Measurements from ENCODE around the gene ETNK1. TPM values are rescaled to one million over a fixed set of nuclear protein-coding genes. Genes with fewer than 3 reads are reported as not detected.
"Not testable (repeated sequence)": the region's sequence is repeated elsewhere in the genome, so short reads cannot be mapped to it uniquely, and the experiment has no call there.

Gene ETNK1
- total RNA-seq, 2 experiments from 2014 or later: 38.6 to 62.1 TPM

DNA sequence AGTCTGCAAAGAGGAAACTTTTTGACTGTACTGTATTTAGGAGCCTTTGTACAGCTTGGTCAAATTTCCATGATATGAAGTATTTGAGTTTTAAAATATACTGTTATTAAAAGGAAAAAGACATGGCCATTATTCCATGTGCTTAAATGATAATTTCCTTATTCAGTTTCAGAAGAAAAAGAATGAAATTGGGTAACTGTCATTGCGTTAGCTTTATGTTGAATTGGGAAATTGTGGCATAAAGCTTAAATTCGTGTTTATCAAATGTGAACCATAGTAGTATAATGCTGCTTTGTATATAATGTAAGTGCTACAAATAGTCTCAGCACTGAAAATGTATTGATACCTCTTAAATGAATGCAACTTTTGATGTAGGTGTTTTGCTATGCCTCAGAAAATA lies 64.9 kb downstream of the ETNK1 start:
- Mint-ChIP-seq H3K9me3 (ENCODE audit: low read depth) (peaks cover 3% of the 10 kb centered on the region), H3K27ac (no peak overlapping the region), H3K4me3 (no peak overlapping the region), H3K4me1 (peaks cover 14% of the 10 kb centered on the region), H3K27me3 (no peaks in the 10 kb centered on the region), H3K36me3 (ENCODE audit: low read depth) (peaks cover 18% of the 10 kb centered on the region)
- intact Hi-C loops (cut with DNase I, micrococcal nuclease): no loop called here
- ChIA-PET CTCF (no interaction called here), POLR2A (no interaction called here)
- ATAC-seq: no peak
- no peak for DNase-seq

DNA sequence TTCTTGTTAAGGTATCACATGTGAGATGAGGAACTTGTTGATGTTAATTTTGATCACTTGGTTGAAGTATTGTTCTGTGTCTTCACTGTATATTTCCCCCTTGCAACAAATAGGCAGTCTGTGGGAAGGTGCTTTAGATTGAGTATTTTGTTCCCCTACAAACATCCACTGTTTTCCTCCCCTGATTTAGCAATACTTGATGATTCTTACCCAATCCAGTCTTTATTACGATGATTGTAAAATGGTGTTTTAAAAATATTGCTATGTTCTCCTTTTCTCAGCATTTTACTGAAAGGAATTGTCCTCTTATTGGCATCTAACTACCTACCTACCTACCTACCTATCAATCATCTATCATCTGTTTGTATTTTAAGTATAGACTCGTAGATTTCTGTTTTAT lies 66.3 kb downstream of the ETNK1 start:
- POLR2A ChIA-PET: no interaction called here
- intact Hi-C loops (cut with DNase I, micrococcal nuclease): no loop called here
- Mint-ChIP-seq H3K27me3 (no peaks in the 10 kb centered on the region), H3K4me3 (no peak overlapping the region), H3K27ac (no peak overlapping the region), H3K36me3 (ENCODE audit: low read depth) (peaks cover 14% of the 10 kb centered on the region), H3K9me3 (ENCODE audit: low read depth) (peaks cover 3% of the 10 kb centered on the region), H3K4me1 (peaks cover 11% of the 10 kb centered on the region)
- no peak for DNase-seq
- no peak for ATAC-seq
- CTCF ChIA-PET: no interaction called here

DNA sequence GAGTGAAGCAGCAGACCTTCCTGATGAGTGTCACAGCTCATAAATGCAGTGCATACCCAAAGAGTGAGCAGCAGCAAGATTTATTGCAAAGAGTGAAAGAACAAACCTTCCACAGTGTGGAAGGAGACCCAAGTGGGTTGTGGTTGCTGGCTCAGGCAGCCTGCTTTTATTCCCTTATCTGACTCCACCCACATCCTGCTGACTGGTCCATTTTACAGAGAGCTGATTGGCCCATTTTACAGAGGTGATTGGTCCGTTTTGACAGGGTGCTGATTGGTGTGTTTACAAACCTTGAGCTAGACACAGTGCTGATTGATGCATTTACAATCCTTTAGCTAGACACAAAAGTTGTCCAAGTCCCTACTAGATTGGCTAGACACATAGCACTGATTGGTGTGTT lies 67.5 kb downstream of the ETNK1 start:
- H3K36me3 Mint-ChIP-seq (ENCODE audit: low read depth); H3K27me3 Mint-ChIP-seq; H3K4me1 Mint-ChIP-seq; POLR2A ChIA-PET; H3K27ac Mint-ChIP-seq; H3K4me3 Mint-ChIP-seq; ATAC-seq; CTCF ChIA-PET; H3K9me3 Mint-ChIP-seq (ENCODE audit: low read depth); intact Hi-C loops (cut with DNase I, micrococcal nuclease): not testable (repeated sequence)
- peak; percentile 5 for DNase-seq

DNA sequence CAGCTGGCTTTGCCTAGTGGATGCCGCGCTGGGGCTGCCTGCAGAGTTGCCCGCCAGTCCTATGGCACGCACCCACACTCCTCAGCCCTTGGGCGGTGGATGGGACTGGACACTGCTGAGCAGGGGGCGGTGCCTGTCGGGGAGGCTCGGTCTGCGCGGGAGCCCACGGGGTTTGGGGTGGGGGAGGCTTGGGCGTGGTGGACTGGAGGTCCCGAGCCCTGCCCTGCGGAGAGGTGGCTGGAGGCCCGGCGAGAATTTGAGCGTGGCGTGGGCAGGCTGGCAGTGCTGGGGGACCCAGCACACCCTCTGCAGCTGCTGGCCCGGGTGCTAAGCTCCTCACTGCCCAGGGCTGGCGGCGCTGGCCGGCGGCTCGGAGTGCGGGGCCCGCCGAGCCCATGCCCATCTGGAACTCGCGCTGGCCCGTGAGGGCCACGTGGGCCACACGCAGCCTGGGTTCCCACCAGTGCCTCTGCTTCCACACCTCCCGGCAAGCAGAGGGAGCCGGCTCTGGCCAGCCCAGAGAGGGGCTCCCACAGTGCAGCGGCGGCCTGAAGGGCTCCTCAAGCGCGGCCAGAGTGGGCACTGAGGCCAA lies 68.1 kb downstream of the ETNK1 start:
- ChIA-PET CTCF (no interaction called here), POLR2A (no interaction called here)
- peaks cover 3% of the 10 kb centered on the region for H3K9me3 Mint-ChIP-seq (ENCODE audit: low read depth)
- ATAC-seq (no peak), DNase-seq (peak; percentile 7)
- no peaks in the 10 kb centered on the region for H3K27me3 Mint-ChIP-seq
- H3K4me3 Mint-ChIP-seq: no peak overlapping the region
- intact Hi-C loops (cut with DNase I, micrococcal nuclease): no loop called here
- H3K36me3 Mint-ChIP-seq (ENCODE audit: low read depth): peaks cover 6% of the 10 kb centered on the region
- no peaks in the 10 kb centered on the region for H3K4me1 Mint-ChIP-seq
- no peak overlapping the region for H3K27ac Mint-ChIP-seq

DNA sequence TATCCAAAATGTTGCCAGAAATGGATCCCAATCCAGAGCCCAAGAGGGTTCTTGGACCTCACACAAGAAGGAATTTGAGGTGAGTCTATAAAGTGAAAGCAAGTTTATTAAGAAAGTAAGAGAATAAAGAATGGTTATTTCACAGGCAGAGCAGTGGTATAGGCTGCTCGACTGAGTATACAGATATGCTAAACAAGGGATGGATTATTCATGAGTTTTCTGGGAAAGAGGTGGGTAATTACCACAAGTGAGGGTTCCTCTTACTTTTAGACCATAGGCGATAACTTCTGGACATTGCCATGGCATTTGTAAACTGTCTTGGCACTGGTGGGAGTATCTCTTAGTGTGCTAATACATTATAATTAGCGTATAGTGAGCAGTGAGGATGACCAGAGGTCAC lies 73.6 kb downstream of the ETNK1 start:
- H3K4me1 Mint-ChIP-seq: no peaks in the 10 kb centered on the region
- CTCF ChIA-PET: no interaction called here
- no peak for DNase-seq
- H3K36me3 Mint-ChIP-seq (ENCODE audit: low read depth): no peaks in the 10 kb centered on the region
- H3K27ac Mint-ChIP-seq: no peak overlapping the region
- POLR2A ChIA-PET: no interaction called here
- no peak for ATAC-seq
- H3K27me3 Mint-ChIP-seq: no peaks in the 10 kb centered on the region
- no peaks in the 10 kb centered on the region for H3K9me3 Mint-ChIP-seq (ENCODE audit: low read depth)
- intact Hi-C loops (cut with DNase I, micrococcal nuclease): no loop called here
- H3K4me3 Mint-ChIP-seq: no peak overlapping the region

DNA sequence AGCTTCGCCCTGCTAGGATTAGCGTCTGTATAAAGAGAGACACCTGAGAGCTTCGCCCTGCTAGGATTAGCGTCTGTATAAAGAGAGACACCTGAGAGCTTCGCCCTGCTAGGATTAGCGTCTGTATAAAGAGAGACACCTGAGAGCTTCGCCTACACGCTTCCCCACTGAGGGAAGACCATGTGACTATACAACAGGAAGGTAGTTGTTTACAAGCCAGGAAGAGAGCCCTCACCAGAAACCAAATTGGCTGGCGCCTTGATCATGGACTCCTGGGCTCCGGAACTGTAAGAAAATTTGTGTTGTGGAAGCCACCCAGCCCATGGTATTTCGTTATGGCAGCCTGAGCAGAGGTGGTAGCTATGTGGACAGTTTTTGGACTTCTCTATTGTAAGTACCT lies 74.7 kb downstream of the ETNK1 start:
- ATAC-seq; H3K9me3 Mint-ChIP-seq (ENCODE audit: low read depth); H3K27me3 Mint-ChIP-seq; H3K27ac Mint-ChIP-seq; intact Hi-C loops (cut with DNase I, micrococcal nuclease); H3K4me3 Mint-ChIP-seq; DNase-seq; POLR2A ChIA-PET; H3K4me1 Mint-ChIP-seq; H3K36me3 Mint-ChIP-seq (ENCODE audit: low read depth): not testable (repeated sequence)
- CTCF ChIA-PET: interaction anchor here (0.7 kb wide), 1 partner anchor 17 kb away, joined by 3 read pairs; no protein-coding TSS in a partner anchor

DNA sequence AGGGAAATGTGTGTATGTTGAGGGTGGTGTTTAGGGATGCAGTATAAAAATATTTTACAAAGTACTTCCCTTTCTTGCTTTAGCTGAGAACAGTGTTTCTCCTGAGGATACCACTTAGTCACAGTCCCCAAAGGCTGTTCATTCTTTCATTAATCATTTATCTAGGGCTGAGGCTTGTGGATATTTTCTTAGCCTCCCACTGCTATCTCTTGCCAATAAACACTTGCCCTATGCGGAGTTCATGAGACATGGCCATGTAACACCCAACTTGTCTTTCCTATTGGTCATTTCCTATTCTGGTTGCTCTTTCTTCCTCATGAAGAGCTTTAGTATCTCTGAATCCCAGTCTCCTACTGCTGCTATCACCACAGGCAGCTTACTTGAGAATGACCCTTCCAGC lies 75.1 kb downstream of the ETNK1 start:
- Mint-ChIP-seq H3K27ac (no peak overlapping the region), H3K36me3 (ENCODE audit: low read depth) (no peaks in the 10 kb centered on the region)
- CTCF ChIA-PET: interaction anchor here (0.6 kb wide), 1 partner anchor 847 kb away, joined by 3 read pairs; no protein-coding TSS in a partner anchor

DNA sequence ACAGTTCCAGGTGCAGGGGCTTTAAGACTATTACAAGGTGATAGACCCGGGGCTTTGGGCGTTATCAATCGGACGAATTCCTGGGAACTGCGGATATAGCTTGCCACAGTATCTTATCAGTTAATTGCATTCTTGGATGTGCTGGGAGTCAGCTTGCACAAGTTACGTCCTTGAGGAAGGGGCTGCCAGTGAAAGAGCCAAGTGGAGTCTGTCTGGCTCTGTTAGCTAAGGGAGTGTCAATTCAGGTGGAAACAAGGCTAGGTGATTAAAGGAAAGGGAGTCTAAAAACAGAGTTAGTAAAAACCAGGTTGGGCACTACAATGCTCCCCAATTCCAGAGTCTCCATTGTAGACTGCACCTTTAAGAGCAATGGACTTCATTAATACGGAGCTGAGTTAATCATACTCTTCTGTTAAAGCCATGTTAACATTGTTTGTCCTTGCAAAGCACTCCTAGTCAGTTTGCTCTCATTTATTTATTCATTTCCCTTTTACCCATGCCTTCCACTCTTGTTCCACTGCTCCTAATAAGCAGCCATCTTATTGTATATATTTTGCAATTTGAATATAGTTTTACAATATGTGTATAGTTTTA lies 76.3 kb downstream of the ETNK1 start:
- H3K27ac Mint-ChIP-seq; H3K27me3 Mint-ChIP-seq; POLR2A ChIA-PET; H3K36me3 Mint-ChIP-seq (ENCODE audit: low read depth); DNase-seq; CTCF ChIA-PET; ATAC-seq; H3K9me3 Mint-ChIP-seq (ENCODE audit: low read depth); H3K4me3 Mint-ChIP-seq; intact Hi-C loops (cut with DNase I, micrococcal nuclease); H3K4me1 Mint-ChIP-seq: not testable (repeated sequence)

More for the DNA sequence above, 75.1 kb downstream of the ETNK1 start:
- ATAC-seq (no peak), DNase-seq (no peak)
- intact Hi-C loops (cut with DNase I, micrococcal nuclease): no loop called here
- POLR2A ChIA-PET: no interaction called here
- Mint-ChIP-seq H3K4me3 (no peak overlapping the region), H3K4me1 (no peaks in the 10 kb centered on the region), H3K27me3 (no peaks in the 10 kb centered on the region), H3K9me3 (ENCODE audit: low read depth) (no peaks in the 10 kb centered on the region)

DNA sequence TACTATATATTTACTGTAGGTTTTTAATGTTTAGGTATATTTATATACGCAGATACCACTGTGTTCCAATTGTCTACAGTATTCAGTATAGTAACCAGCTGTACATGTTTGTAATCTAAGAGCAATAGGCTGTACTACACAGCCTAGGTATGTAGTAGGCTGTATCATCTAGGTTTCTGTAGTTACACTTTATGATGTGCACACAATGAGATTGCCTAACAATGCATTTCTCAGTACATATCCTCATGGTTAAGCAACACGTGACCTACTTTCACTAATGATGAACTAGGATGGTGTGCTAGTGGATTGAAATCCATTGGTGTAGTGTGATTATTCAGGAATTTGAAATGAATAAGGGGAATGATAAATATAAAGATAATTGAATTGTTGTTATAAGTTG lies 77.7 kb downstream of the ETNK1 start:
- Mint-ChIP-seq H3K27me3 (no peaks in the 10 kb centered on the region), H3K36me3 (ENCODE audit: low read depth) (no peaks in the 10 kb centered on the region), H3K9me3 (ENCODE audit: low read depth) (no peaks in the 10 kb centered on the region), H3K27ac (no peak overlapping the region), H3K4me1 (no peaks in the 10 kb centered on the region), H3K4me3 (no peak overlapping the region)
- intact Hi-C loops (cut with DNase I, micrococcal nuclease): no loop called here
- no peak for ATAC-seq
- DNase-seq: no peak
- ChIA-PET CTCF (interaction anchor here (0.6 kb wide), 1 partner anchor 123 kb away, joined by 3 read pairs; no protein-coding TSS in a partner anchor), POLR2A (no interaction called here)

DNA sequence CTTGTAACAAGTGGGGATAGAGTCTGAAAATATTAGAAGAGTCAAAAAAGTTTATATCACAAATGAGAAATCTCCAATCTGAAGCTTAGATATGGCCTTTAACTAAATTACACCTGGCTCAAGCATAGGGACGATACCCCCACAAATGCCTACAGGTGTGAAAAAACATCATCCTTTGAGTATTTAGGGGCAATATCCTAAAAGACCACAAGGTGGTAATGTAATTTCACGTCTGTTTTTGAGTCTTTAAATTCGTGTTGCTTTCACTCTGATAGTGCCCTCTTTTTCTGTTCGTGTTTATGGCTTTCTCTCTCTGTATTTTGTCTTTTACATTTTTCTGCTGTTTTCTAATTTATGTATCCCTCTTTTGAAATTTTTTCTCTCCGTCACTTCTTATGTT lies 84.3 kb downstream of the ETNK1 start:
- intact Hi-C loops (cut with DNase I, micrococcal nuclease): no loop called here
- ATAC-seq: no peak

DNA sequence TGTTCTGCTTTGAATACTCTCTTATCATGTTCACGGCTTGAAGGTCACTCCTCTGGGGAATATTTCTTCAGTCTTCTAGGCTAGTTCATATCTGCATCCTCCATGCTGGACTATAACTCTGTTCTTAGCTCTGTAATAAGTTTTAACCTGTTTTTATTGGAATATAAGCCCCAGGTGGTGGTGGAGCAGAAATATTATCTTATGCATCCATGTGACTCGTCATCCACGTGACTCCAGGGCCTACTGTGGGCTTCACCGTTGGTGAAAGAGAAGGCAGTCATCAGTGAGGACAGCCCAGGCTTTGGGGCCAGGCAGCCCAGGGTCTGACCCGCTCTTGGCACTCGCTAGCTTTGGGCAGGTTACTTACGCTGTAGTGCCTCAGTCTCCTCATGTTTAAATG lies 87.1 kb downstream of the ETNK1 start:
- H3K36me3 Mint-ChIP-seq (ENCODE audit: low read depth): no peaks in the 10 kb centered on the region

More for the DNA sequence above, 84.3 kb downstream of the ETNK1 start:
- H3K9me3 Mint-ChIP-seq (ENCODE audit: low read depth): no peaks in the 10 kb centered on the region
- DNase-seq: no peak
- H3K4me1 Mint-ChIP-seq: peaks cover 2% of the 10 kb centered on the region
- H3K27me3 Mint-ChIP-seq: no peaks in the 10 kb centered on the region
- no peaks in the 10 kb centered on the region for H3K36me3 Mint-ChIP-seq (ENCODE audit: low read depth)
- POLR2A ChIA-PET: no interaction called here
- no peak overlapping the region for H3K27ac Mint-ChIP-seq
- no peak overlapping the region for H3K4me3 Mint-ChIP-seq
- CTCF ChIA-PET: interaction anchor here (0.8 to 1.3 kb wide), 2 partner anchors 47 to 171 kb away, joined by 3 to 4 read pairs; no protein-coding TSS in a partner anchor

DNA sequence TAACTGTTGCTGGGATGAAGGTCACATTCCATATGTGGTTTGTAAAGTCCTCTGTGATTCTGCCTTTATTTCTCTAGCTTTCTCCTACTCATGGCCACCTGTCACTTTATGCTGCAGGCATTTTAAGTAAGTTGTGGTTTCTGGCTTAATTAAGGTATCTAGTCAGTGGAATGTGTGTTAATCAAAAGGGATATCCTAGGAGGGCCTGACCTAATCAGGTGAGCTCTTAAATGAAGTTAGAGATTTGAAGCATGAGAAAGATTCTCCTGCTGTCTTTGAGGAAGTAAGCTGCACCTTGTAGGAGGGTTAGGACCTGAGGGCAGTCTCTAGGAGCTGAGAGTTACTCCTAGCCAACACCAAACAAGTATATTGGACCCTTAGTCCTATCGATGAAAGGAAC lies 90.3 kb downstream of the ETNK1 start:
- Mint-ChIP-seq H3K4me1 (no peaks in the 10 kb centered on the region), H3K27ac (no peak overlapping the region), H3K4me3 (no peak overlapping the region), H3K9me3 (ENCODE audit: low read depth) (no peaks in the 10 kb centered on the region), H3K27me3 (peaks cover 4% of the 10 kb centered on the region), H3K36me3 (ENCODE audit: low read depth) (no peaks in the 10 kb centered on the region)
- CTCF ChIA-PET: interaction anchor here (0.6 kb wide), 1 partner anchor 104 kb away, joined by 4 read pairs; no protein-coding TSS in a partner anchor
- no peak for ATAC-seq
- POLR2A ChIA-PET: no interaction called here
- no peak for DNase-seq
- intact Hi-C loops (cut with DNase I, micrococcal nuclease): no loop called here

More for the DNA sequence above, 87.1 kb downstream of the ETNK1 start:
- no peak for DNase-seq
- POLR2A ChIA-PET: no interaction called here
- Mint-ChIP-seq H3K4me1 (peaks cover 2% of the 10 kb centered on the region), H3K9me3 (ENCODE audit: low read depth) (no peaks in the 10 kb centered on the region), H3K27ac (no peak overlapping the region), H3K4me3 (no peak overlapping the region), H3K27me3 (no peaks in the 10 kb centered on the region)
- intact Hi-C loops (cut with DNase I, micrococcal nuclease): no loop called here
- ATAC-seq: no peak
- CTCF ChIA-PET: no interaction called here
